HEK293 (cell line): Measurements from ENCODE around the gene PDE11A.

Experiments used
- CTCF ChIP-seq: fragments of 450-650 bp; formaldehyde crosslinking; IDR thresholded peaks from 2 replicates; pipeline ENCODE4 v1.5.1; 2016; ENCODE audit warnings: missing biosample characterization, missing genetic modification characterization
- GLI2 ChIP-seq: fragments of 450-650 bp; formaldehyde crosslinking; IDR thresholded peaks from 2 replicates; pipeline ENCODE4; 2017; ENCODE audit warnings: missing biosample characterization, missing genetic modification characterization, low read depth, borderline replicate concordance
- KLF8 ChIP-seq: fragments of 450-650 bp; formaldehyde crosslinking; IDR thresholded peaks from 2 replicates; pipeline ENCODE4 v1.5.1; 2016; ENCODE audit warnings: missing biosample characterization, missing genetic modification characterization
- SP3 ChIP-seq: fragments of 450-650 bp; formaldehyde crosslinking; IDR thresholded peaks from 2 replicates; pipeline ENCODE4 v1.5.1; 2016; ENCODE audit warnings: missing biosample characterization, missing genetic modification characterization
- TCF7L2 ChIP-seq: IDR thresholded peaks from 2 replicates; pipeline ENCODE4 v1.6.1; 2011; ENCODE audit warnings: low read depth, mild to moderate bottlenecking, inconsistent platforms, low read length, moderate library complexity, borderline replicate concordance
- ZBTB10 ChIP-seq: fragments of 450-650 bp; formaldehyde crosslinking; IDR thresholded peaks from 2 replicates; pipeline ENCODE4 v1.5.1; 2016; ENCODE audit warnings: missing biosample characterization, missing genetic modification characterization
- ZBTB17 ChIP-seq: fragments of 450-650 bp; formaldehyde crosslinking; IDR thresholded peaks from 2 replicates; pipeline ENCODE4 v1.5.1; 2016; ENCODE audit warnings: missing biosample characterization, missing genetic modification characterization
- ZBTB49 ChIP-seq: fragments of 450-650 bp; formaldehyde crosslinking; IDR thresholded peaks from 2 replicates; pipeline ENCODE4 v1.5.1; 2016; ENCODE audit warnings: missing biosample characterization, missing genetic modification characterization, low read depth
- ZNF302 ChIP-seq: fragments of 450-650 bp; formaldehyde crosslinking; IDR thresholded peaks from 2 replicates; pipeline ENCODE4 v1.5.1; 2016; ENCODE audit warnings: missing biosample characterization, missing genetic modification characterization, low read depth
- ZNF518A ChIP-seq: fragments of 450-650 bp; formaldehyde crosslinking; conservative IDR thresholded peaks from 2 replicates; pipeline ENCODE4 v1.5.1; 2016; ENCODE audit warnings: low read depth, missing biosample characterization, missing genetic modification characterization

- TF ChIP-seq ZNF302 (tag by site-specific recombination) (no peak), CTCF (tag by site-specific recombination) (no peak), ZBTB17 (tag by site-specific recombination) (no peak), GLI2 (tag by site-specific recombination) (no peak), SP3 (tag by site-specific recombination) (no peak), ZBTB49 (tag by site-specific recombination) (no peak), TCF7L2 (no peak), ZNF518A (tag by site-specific recombination) (no peak), ZBTB10 (tag by site-specific recombination) (no peak), KLF8 (tag by site-specific recombination) (no peak)
Measured at GRCh38 chr2:177589186-177589585, 483.4 kb downstream of the PDE11A start.
